Measurements from ENCODE around the gene KDSR. TPM values are rescaled to one million over a fixed set of nuclear protein-coding genes. Genes with fewer than 3 reads are reported as not detected.

The KDSR gene
- total RNA-seq, 1 donor from 2014 or later, result 33.8 TPM

DNA sequence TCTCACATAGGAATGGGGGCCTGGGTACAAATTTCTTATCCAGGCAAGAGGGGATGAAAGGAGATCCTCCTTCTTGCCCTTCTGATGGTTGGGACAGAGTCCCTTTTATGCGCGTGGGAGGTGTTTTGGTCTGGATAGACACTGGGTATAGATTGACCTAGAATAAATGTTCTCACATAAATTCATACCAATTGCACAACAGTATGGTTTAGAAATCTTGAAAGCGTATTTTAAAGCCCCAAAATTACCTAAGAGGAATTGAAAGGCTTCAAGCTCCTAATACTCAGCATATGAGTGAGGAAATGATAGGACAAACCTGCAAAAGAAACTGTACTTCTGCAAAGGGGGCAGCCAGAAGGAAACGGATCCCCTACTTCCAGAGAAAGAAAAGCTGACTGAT lies 44.8 kb downstream of the KDSR start:
- intact Hi-C loops (cut with micrococcal nuclease), result loop anchor here (5.0 kb wide), 2 partner anchors 115 to 205 kb away; no protein-coding TSS in a partner anchor

DNA sequence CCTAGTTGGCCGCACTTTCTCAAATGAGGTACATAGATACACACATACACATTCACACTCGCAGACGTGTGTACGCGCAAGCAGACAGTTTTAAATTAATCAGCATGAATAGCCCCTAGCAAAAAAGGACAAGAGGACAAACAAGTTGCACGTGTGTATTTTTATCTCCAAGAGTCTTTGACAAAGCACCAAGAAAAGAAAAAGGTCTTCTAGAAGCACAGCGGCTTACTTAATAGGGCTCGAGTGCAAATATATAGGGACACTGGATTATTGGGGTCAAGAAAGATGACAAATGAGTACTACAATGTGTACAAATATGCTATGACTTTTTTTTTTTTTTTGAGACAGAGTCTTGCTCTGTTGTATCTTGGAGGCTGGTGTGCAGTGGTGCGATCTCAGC lies 45.7 kb downstream of the KDSR start:
- intact Hi-C loops (cut with micrococcal nuclease), result loop anchor here (5.0 kb wide), 2 partner anchors 116 to 204 kb away; no protein-coding TSS in a partner anchor

DNA sequence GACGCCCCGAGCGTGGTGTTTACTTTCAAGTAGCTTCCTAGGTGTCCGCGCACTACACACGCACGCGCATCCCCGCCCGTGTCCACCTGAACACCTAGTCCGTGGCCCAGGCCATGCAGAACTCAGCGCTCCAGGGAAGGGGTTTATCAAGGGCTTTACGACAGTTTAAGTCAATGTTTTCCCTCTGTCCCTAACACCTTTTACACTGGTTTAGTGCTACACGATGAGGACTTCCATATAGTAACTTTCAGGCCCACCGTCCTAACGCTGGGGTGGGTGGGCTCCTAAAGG lies 46.1 kb downstream of the KDSR start:
- intact Hi-C loops (cut with micrococcal nuclease), result loop anchor here (1.0 to 5.0 kb wide), 9 partner anchors 45 to 606 kb away; partner anchors contain the start of genes PHLPP1 and VPS4B

DNA sequence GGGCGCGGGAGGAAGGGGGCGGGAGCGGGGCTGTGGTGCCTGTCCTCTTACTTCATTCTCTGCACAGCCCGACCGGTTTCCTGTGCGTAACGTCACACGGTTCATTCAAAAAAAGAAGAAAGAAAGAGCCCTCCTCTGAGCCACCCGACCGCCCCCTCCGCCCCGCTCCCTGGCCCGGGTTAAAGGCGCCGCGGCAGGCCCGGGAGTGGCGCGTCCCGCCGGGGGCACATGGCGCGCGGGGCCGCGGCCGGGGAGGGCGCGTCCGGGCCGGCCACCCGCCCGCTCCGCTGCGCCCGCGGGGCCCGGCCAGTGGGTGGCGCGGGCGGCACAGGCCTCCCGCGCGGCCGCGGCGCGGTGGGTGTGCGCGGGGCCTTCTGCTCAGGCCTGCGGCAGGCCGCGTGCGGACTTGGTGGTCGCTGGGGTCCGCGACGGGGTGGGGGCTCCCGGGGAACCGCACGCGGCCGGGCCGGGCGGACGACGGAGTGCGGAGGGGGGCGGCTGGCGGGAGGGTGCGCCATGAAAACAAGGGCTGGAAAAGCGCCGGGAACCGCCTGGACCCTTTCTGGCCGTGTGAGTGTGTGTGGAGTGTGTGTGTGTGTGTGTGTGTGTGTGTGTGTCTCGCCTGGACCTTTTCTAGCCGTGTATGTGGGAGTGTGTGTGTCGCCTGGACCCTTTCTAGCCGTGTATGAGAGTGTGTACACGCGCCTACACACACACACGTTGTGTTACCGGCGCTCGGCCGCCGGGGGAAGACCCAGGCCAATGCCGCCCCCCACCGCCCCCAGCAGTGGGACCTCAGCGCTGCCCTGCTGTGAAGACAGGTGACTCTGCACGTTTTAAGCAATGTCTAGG lies 46.7 kb downstream of the KDSR start:
- intact Hi-C loops (cut with micrococcal nuclease), result loop anchor here (1.0 to 5.0 kb wide), 9 partner anchors 46 to 605 kb away; partner anchors contain the start of genes PHLPP1 and VPS4B

DNA sequence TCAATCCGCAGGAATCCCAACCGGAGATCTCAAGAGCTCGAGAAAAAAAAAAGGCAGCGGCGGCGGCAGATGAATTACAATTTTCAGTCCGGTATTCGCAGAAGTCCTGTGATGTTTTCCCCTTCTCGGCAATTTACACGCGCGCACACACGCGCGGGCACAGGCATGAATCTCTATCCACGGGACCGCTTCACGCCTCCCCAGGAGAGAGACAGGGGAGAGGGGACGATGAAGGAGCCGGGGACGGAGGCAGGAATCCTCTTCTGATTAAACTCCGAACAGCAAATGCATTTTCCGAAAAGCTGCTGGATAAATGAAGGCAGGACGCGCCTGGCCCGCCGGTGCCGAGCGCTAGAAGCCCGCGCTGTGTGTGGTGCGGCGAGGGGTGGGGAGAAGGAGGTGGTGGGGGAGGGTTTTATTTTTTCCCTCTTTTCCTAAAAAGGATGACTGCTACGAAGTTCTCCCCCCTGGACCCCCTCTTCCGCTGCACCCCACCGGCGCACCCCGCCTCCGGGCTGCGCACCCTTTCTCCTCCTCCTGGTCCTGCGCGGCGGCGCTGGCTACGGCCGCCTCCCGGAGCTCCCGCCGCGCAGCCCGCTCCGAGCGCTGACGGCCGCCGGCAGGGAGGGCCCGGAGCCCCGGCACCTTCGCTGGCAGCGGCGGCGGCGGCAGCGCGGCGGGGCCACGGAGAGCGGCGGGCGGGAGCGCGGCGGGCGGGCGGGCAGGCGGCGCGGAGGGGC lies 47.5 kb downstream of the KDSR start, which contains the start of gene BCL2:
BCL2 (minus strand) TSS at position 387 of the 740 bp plus-strand sequence.
- intact Hi-C loops (cut with micrococcal nuclease), result loop anchor here (1.0 to 5.0 kb wide), 10 partner anchors 47 to 797 kb away; partner anchors contain the start of genes PHLPP1, VPS4B and ZCCHC2

DNA sequence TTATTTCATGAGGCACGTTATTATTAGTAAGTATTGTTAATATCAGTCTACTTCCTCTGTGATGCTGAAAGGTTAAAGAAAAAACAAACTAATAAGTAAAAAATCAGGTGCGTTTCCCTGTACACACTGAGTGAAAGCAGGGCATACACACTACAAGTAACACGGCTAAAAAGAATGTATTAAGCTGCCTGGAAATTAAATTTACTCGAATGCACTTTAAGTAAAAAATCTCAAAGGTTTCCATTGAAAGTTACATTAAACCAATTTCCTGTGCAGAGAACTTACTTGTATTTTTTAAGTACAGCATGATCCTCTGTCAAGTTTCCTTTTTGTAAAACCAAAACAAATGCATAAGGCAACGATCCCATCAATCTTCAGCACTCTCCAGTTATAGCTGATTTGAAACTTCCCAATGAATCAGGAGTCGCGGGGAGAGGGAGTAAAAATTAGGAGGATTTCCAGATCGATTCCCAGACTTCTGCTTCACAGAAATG lies 48.1 kb downstream of the KDSR start:
- intact Hi-C loops (cut with micrococcal nuclease), result loop anchor here (1.0 to 2.0 kb wide), 3 partner anchors 119 to 796 kb away; partner anchors contain the start of gene ZCCHC2

DNA sequence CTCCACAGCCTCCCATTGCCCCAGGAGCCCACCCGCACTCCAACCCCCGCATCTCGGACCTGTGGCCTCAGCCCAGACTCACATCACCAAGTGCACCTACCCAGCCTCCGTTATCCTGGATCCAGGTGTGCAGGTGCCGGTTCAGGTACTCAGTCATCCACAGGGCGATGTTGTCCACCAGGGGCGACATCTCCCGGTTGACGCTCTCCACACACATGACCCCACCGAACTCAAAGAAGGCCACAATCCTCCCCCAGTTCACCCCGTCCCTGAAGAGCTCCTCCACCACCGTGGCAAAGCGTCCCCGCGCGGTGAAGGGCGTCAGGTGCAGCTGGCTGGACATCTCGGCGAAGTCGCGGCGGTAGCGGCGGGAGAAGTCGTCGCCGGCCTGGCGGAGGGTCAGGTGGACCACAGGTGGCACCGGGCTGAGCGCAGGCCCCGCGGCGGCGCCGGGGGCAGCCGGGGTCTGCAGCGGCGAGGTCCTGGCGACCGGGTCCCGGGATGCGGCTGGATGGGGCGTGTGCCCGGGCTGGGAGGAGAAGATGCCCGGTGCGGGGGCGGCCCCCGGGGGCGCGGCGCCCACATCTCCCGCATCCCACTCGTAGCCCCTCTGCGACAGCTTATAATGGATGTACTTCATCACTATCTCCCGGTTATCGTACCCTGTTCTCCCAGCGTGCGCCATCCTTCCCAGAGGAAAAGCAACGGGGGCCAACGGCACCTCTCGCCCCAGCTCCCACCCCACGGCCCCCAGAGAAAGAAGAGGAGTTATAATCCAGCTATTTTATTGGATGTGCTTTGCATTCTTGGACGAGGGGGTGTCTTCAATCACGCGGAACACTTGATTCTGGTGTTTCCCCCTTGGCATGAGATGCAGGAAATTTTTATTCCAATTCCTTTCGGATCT lies 48.8 kb downstream of the KDSR start:
- intact Hi-C loops (cut with micrococcal nuclease), result loop anchor here (1.0 to 2.0 kb wide), 5 partner anchors 15 to 795 kb away; partner anchors contain the start of gene ZCCHC2

DNA sequence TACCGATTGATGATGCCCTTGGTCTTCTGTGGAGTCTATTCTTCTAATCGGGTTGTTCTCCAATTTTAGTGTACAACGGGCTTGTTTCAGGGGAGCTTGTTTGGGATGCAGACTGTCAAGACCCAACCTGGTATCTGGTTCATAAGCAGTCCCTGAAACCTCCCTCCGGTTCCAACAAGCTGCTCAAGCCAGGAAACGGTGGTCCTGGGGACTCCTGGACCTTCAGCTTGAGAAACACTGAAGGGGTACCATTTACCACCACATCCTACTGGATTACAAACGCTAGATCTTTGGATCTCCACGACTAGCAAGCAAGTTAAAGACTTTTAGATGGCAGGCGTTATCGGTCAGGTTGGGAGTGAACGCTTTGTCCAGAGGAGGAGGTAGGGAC lies 49.5 kb downstream of the KDSR start:
- intact Hi-C loops (cut with micrococcal nuclease), result loop anchor here (2.0 kb wide), 2 partner anchors 15 to 49 kb away; no protein-coding TSS in a partner anchor

DNA sequence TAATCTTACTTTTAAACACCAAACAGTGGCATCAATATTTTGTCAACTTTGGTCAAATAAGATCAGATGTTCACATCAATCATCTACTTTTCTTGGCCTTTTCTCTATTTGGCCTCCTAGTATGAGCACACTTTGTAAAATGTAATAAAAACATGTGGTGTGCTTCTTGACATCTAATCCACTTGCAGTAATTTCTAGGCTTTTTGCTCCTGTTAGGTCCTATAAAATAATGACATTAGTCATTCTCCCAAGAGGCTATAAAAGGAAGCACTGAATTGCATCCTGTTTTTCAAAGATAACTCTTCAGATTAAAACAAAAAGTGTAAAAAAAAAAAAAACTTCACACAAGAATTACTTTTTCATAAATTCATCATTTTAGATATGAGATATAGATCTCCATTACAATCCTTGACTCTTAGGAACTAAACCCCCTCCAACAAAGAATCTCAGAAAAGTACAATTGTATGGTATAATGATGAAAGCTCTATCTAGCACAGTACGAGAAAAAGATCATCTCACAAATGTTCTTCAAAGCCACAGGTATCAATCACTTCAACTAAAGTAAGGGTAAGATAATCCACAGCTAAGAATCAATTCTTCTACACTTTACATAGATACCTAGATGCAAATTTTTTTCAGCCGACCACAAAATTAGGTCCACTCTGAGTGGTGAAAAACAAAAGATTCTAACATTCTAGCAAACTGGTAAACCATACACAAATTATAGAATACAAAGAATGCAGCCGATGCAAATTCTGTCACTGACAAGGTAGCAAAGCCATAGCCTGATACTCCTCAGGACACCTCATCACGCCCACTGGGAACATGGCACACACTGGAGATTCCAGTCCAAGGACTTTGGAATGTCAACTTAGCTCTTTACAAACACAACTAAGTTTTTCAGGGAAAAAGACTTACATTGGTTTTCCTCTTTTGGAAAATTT lies 50.1 kb downstream of the KDSR start:
- intact Hi-C loops (cut with micrococcal nuclease), result loop anchor here (2.0 kb wide), 2 partner anchors 14 to 48 kb away; no protein-coding TSS in a partner anchor

DNA sequence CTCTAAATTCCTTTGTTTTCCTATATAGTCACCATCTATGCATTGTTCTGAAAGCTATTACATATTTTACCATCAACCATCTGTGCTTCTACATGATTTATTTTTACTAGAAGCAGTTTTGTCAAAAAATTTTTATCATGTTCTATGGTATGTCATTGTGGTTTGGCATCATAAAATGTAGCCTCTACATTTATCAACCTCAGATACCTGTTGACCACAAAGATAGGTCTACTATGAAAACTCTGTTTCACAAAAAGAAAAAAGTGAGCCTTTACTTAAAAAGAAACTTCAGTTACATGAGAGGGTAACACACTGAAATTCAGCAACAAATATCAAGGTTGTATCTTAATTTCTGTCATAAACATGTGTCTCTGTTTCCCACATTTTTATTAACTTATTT lies 51.1 kb downstream of the KDSR start:
- intact Hi-C loops (cut with micrococcal nuclease), result loop anchor here (2.0 kb wide), 2 partner anchors 13 to 47 kb away; no protein-coding TSS in a partner anchor

DNA sequence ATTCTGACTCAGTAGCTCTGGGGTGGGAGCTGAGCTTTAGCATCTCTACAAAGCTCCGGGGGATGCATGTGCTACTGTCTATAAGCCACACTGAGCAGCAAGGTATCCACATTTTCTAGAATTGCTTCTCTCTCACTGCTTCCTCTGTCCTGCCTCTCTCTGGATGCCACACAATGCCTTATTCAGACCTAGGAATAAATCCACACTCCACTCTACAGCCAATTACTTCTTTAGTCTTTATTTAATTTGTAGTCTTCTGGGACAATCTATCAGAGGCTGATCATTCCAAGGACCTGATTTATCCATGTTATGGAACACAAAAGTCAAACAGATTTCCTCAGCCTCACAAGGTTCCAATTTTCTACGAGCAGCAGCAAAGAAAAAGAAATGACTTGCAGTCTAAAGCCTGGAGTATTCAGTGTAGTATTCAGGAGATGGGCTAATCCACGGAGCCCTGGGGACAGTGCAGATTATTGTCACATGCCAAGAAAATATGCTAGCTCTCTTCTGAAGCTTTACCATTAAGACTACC lies 51.8 kb downstream of the KDSR start:
- intact Hi-C loops (cut with micrococcal nuclease), result no loop called here

DNA sequence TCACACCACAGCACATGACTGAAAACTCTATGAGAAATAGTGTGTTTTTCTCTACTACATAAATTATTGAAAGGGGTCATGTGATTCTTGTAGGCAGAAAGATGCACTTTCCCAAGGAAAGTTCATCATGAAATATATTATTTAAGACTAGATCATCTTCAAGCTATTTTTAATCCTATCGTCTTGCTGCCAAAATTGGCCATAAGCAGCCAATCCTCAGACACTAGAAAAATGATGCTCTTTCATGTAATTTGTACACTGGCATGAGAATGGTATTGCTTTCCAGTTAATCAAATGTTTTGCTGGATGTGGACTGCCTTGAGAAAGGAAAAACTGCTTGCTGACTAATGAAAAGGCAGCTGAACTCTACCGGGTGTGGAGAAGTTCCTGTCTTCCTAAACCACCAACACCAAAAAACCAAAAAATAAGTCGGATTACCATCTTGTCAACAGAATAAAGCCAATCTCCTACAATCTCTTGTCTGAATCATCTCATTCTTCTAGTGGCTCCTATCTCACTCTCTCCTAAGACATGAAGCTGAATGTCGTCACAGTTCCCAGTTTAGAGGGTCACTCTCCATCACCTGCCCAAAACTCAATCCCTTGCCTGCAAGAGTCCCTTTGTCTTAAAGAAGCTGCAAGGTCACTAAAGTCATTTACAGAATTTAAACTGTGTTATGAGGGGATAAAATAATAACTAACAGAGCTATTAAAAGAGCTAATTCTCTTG lies 52.8 kb downstream of the KDSR start:
- intact Hi-C loops (cut with micrococcal nuclease), result no loop called here

DNA sequence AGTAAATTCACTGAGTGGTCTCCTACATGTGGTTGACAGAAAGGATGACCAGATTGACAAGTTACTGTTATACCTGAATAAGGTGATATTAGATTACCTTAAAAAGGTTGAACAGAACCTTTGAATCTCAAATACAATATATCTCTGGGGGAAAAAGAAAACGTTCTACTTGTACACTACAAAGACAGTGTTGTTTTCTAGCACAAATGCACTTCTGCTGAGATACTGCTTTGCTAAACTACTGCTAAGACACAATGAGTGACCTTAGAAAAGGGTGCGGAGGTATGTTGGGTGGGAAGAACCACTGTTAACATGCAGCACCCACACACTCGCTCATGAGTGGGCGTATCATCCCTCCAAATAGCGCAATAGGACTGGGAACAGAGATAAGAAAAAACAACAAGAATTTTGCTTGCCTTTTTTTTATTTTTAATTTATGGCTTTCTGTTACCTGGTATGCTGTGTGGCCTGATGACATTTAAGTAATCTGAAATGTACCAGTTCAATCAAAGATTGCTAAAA lies 53.5 kb downstream of the KDSR start:
- intact Hi-C loops (cut with micrococcal nuclease), result no loop called here

DNA sequence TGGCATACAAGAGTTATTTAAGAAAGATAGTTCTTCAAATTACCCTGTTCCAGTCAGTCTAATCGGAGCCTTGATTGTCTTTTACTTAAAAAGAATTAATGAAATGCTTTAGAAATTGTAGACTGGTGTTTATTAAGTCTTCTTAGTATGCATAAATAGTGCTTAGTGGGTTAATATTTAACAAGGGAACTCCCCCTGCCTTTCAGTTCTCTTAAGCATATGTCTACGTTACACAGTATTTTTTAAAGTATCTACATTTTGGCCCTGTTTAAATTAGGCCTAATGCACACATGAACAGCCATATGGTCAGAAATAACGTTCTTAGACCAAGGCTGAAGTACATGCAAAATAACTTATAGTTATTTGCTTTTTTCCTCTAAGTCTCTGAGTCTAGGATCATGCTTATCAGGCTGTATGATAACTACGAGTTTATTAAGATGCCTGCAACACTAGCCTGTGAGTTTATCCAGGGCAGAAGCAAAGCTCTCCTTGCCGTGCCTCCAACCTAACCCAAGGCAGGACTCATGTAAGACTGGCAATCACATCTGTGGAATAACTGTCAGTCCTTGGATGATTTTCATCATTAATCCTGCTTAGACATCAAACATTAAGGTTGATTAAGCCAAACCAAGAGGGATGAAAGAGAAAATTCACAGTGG lies 54.1 kb downstream of the KDSR start:
- intact Hi-C loops (cut with micrococcal nuclease), result no loop called here

DNA sequence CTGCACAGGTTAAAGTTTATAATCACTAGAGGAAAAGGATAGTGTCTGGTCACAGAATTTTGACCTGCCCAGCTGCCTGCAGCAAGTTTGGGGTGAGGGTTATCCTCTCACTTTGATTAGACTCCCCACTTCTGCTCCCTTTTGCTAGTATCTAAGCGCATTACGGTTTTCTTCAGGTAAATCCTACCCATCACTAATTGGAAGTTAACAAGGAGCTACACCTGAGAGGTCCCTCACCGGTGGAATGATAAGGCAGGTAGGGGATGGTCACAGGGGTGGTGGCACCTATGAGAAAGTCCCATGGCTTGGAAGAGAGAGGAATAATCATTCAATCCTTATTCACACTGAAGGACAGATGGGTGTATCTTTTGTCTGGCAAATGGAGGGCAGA lies 55.0 kb downstream of the KDSR start:
- intact Hi-C loops (cut with micrococcal nuclease), result no loop called here

DNA sequence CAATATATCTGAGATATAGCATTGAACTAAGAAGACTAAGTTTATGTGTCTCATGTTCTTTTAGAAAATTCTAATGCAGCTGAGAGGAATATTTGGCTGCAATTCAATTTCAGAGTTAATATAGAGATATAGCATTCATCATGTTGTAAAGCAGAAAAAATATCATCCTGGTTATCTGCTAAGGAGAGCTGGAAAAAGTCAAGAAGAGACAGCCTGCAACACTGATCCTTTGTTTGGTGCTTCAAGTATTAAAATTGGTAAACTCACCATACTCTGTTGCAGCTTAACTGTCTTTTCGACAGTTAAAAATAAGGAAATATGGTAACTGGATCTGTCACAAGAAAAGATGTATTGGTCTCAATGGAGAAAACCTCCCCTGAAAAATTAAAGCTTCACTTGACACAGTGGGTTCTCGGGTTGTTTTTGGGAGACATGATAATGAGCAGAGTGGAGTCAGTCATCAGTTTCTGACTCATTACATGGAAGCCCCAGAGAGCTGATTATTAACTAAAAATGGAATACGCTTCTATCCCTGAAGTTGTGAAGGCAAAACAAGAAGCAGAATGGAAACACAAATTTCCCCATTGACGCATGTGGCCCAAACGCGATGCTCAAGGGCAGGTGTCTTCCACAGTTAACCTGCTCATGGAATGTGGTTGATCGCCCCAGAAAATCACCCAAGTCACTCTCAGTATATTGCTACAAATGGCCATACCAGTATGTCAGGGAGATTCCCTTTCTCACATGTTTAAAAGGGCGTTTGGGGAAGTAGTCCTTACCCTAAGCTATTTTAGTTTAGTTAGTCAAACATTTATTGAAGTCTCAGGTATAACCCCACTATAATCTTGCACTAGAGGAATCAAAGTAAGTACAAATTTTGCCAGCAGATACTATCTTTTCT lies 55.6 kb downstream of the KDSR start:
- intact Hi-C loops (cut with micrococcal nuclease), result no loop called here

DNA sequence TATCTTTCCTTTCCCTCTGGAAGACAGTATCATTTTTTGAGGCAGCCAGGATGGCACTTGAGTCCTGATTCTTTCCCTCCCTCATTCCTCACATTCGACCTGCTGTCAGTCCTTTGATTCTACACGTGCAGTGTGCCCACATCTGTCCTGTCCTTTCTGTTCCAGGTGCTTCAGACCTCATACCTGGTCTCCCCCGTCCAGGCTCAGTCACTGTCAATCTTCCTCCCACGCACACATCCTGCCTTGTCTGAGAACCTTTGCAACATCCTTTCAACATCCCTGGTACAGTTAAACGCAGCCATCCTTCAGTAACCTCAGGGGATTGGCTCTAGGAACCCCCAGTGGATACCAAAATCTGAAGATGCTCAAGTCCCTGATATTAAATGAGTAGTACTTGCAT lies 57.6 kb downstream of the KDSR start:
- intact Hi-C loops (cut with micrococcal nuclease), result no loop called here
